Gastroesophageal sphincter (tissue), 4 donors: ENCODE data around the gene PSD2. TPM values are rescaled to one million over a fixed set of nuclear protein-coding genes. Genes with fewer than 3 reads are reported as not detected.

ENCODE experiments used
- ATAC-seq: fragments of 150-250 bp; one replicate; pipeline ENCODE4 v1.9.1; 2016; ENCODE audit warnings: mild to moderate bottlenecking, moderate library complexity
- H3K27ac ChIP-seq, 4 donors: fragments of 200-600 bp; sonication (generic) in 3 of 4; 1 replicate in 3 of 4; 2 replicates in 1 of 4; pipeline ENCODE4 v1.5.1; 2016 to 2019
- H3K27me3 ChIP-seq: fragments of 200-600 bp; sonication (generic); one replicate; pipeline ENCODE4 v1.5.1; 2019
- H3K36me3 ChIP-seq, 2 donors: fragments of 200-600 bp; sonication (generic); one replicate each; pipeline ENCODE4 v1.5.1; 2019; ENCODE audit warnings: control low read depth in 1 of 2
- H3K4me1 ChIP-seq, 3 donors: fragments of 200-600 bp; sonication (generic); 1 replicate in 2 of 3; 2 replicates in 1 of 3; pipeline ENCODE4 v1.5.1; 2016 to 2019; ENCODE audit warnings: control low read depth in 2 of 3
- H3K4me3 ChIP-seq, 2 donors: fragments of 200-600 bp; sonication (generic); one replicate each; pipeline ENCODE4 v1.5.1; 2019; ENCODE audit warnings: mild to moderate bottlenecking in 1 of 2, moderate library complexity in 1 of 2
- H3K9me3 ChIP-seq, 3 donors: fragments of 200-600 bp; sonication (generic); one replicate each; pipeline ENCODE4 v1.5.1; 2017 to 2019; ENCODE audit warnings: control low read depth in 2 of 3
- CTCF ChIP-seq, 4 experiments: fragments of 200-600 bp in 2 of 4; fragments of 450-650 bp in 2 of 4; sonication (generic) in 1 of 4; IDR thresholded peaks; one replicate each; pipeline ENCODE4 v1.5.1; 2017 to 2019; ENCODE audit warnings: antibody characterized with exemption in 4 of 4, mild to moderate bottlenecking in 2 of 4, moderate library complexity in 2 of 4
- EP300 ChIP-seq: sonication (generic); formaldehyde crosslinking; IDR thresholded peaks from one replicate; pipeline ENCODE4 v1.6.1; 2017; ENCODE audit warnings: antibody characterized with exemption, mild to moderate bottlenecking
- POLR2A ChIP-seq, 2 donors: fragments of 450-650 bp; IDR thresholded peaks; one replicate each; pipeline ENCODE4 v1.6.1; 2017; ENCODE audit warnings: antibody characterized with exemption in 2 of 2, mild to moderate bottlenecking in 2 of 2, moderate library complexity in 1 of 2
- POLR2AphosphoS5 ChIP-seq: sonication (generic); formaldehyde crosslinking; IDR thresholded peaks from one replicate; pipeline ENCODE4 v1.6.1; 2017; ENCODE audit warnings: antibody characterized with exemption
- WGBS, 2 donors: methylation state at CpG; one replicate each; pipeline ENCODE4 v1.1.5; 2018; ENCODE audit warnings: low coverage in 1 of 2; 5-methylcytosine and 5-hydroxymethylcytosine counted together
- total RNA-seq, 4 donors: library from RNA; depleted of rRNA; stranded (reverse); fragments of >200 nt; gene quantifications; one replicate each; pipeline ENCODE4 v1.1.0, GENCODE V29; 2016

Gene PSD2
- total RNA-seq, 4 donors from 2014 or later, result 0.13 to 0.16 TPM; not detected in 2

- TF ChIP-seq EP300 (no peak), POLR2AphosphoS5 (no peak), CTCF (IDR thresholded peaks at IDR 0.05) (no peak), POLR2A (IDR thresholded peaks at IDR 0.05) (no peak)
- Histone ChIP-seq H3K4me1 (no peaks in the 10 kb centered on the region), H3K9me3 (no peaks in the 10 kb centered on the region), H3K36me3 (no peaks in the 10 kb centered on the region), H3K27ac (no peak overlapping the region), H3K27me3 (peaks cover 10% of the 10 kb centered on the region), H3K4me3 (no peak overlapping the region)
- ATAC-seq, result no peak
- 93% methylated on average over 3 of the region's 11 CpGs; no CpG with 5 or more reads in 1 of the 2 donors for WGBS, 2 donors
These were observed 13.8 kb downstream of the PSD2 start for GRCh38 chr5:139809331-139809810.

GRCh38 chr5:139810341-139811273 is 15.0 kb downstream of the PSD2 start:
- no peak for TF ChIP-seq CTCF (IDR thresholded peaks at IDR 0.05)
- no peak for TF ChIP-seq POLR2A (IDR thresholded peaks at IDR 0.05)
- TF ChIP-seq EP300, result no peak
- TF ChIP-seq POLR2AphosphoS5, result no peak
- 85 to 96% methylated on average over 4 of the region's 8 CpGs for WGBS, 2 donors
- no peak for ATAC-seq
- H3K4me1 ChIP-seq, result no peaks in the 10 kb centered on the region
- H3K4me3 ChIP-seq, result no peak overlapping the region
- no peak overlapping the region for H3K27ac ChIP-seq
- peaks cover 10% of the 10 kb centered on the region for H3K27me3 ChIP-seq
- no peaks in the 10 kb centered on the region for H3K36me3 ChIP-seq
- no peaks in the 10 kb centered on the region for H3K9me3 ChIP-seq

- no peak for TF ChIP-seq POLR2A (IDR thresholded peaks at IDR 0.05)
- no peak for TF ChIP-seq POLR2AphosphoS5
- TF ChIP-seq CTCF (IDR thresholded peaks at IDR 0.05), result no peak
- no peak for TF ChIP-seq EP300
- H3K36me3 ChIP-seq, result no peaks in the 10 kb centered on the region
- peaks cover 10% of the 10 kb centered on the region for H3K27me3 ChIP-seq
- H3K4me1 ChIP-seq, result no peaks in the 10 kb centered on the region
- no peak overlapping the region for H3K4me3 ChIP-seq
- H3K9me3 ChIP-seq, result no peaks in the 10 kb centered on the region
- WGBS, 2 donors, result 25% methylated on average over 1 of the region's 2 CpGs; no CpG with 5 or more reads in 1 of the 2 donors
- ATAC-seq, result no peak
- H3K27ac ChIP-seq, result no peak overlapping the region
These were observed 15.6 kb downstream of the PSD2 start for GRCh38 chr5:139811274-139811607.

- Histone ChIP-seq H3K4me1 (no peaks in the 10 kb centered on the region), H3K36me3 (no peaks in the 10 kb centered on the region), H3K4me3 (no peak overlapping the region), H3K9me3 (no peaks in the 10 kb centered on the region), H3K27ac (no peak overlapping the region), H3K27me3 (peaks cover 10% of the 10 kb centered on the region)
- WGBS, 2 donors, result 90 to 100% methylated on average over 1 to 2 of the region's 5 CpGs
- TF ChIP-seq POLR2AphosphoS5, result no peak
- no peak for TF ChIP-seq CTCF (IDR thresholded peaks at IDR 0.05)
- TF ChIP-seq POLR2A (IDR thresholded peaks at IDR 0.05), result no peak
- no peak for TF ChIP-seq EP300
- no peak for ATAC-seq
These were observed 16.7 kb downstream of the PSD2 start for GRCh38 chr5:139812323-139812722.
